K562 (cell line): ENCODE measurements around the gene PPP1R13L. TPM values are rescaled to one million over a fixed set of nuclear protein-coding genes. Genes with fewer than 3 reads are reported as not detected.

Source experiments
- ESRRA ChIP-seq: fragments of 450-650 bp; IDR thresholded peaks from 2 replicates; pipeline ENCODE4 v1.6.1; 2014; ENCODE audit warnings: low read depth, mild to moderate bottlenecking, moderate library complexity, borderline replicate concordance
- HES1 ChIP-seq: fragments of 450-650 bp; IDR thresholded peaks from 2 replicates; pipeline ENCODE4 v1.6.1; 2016; ENCODE audit warnings: low read depth, mild to moderate bottlenecking, moderate library complexity
- PHB ChIP-seq: fragments of 250-450 bp; sonication (Bioruptor Pico); IDR thresholded peaks from 2 replicates; pipeline ENCODE4 v1.5.0; 2021
- SMARCC2 ChIP-seq: fragments of 450-650 bp; IDR thresholded peaks from 2 replicates; pipeline ENCODE4 v1.6.1; 2017; ENCODE audit warnings: antibody characterized with exemption, moderate library complexity, mild to moderate bottlenecking, low read depth
- SREBF1 ChIP-seq: fragments of 150-350 bp; IDR thresholded peaks from 2 replicates; pipeline ENCODE4 v1.6.1; 2014; ENCODE audit warnings: antibody characterized with exemption, low read depth, low read length, borderline replicate concordance
- STAT5A ChIP-seq: IDR thresholded peaks from 2 replicates; pipeline ENCODE4 v1.6.1; 2012; ENCODE audit warnings: low read length, inconsistent platforms, borderline replicate concordance
- ZFP36 ChIP-seq: fragments of 150-350 bp; IDR thresholded peaks from 2 replicates; pipeline ENCODE4 v1.6.1; 2018; ENCODE audit warnings: low read length, low read depth; ENCODE audit not compliant: partially characterized antibody
- ZMIZ1 ChIP-seq, 2 experiments: fragments of 150-350 bp in 1 of 2; IDR thresholded peaks; 2 replicates each; pipeline ENCODE4 v1.6.1; 2012 to 2016; ENCODE audit warnings: low read depth in 2 of 2, low read length in 2 of 2, mild to moderate bottlenecking in 1 of 2, moderate library complexity in 1 of 2
- ZNF445 ChIP-seq: fragments of 250-450 bp; sonication (Bioruptor Pico); IDR thresholded peaks from 2 replicates; pipeline ENCODE4 v1.4.0; 2020; ENCODE audit warnings: low read depth, mild to moderate bottlenecking, moderate library complexity
- polyA plus RNA-seq, 8 experiments: library from polyadenylated mRNA; depleted of rRNA in 4 of 8; stranded (reverse) in 5 of 8; unstranded in 3 of 8; fragments of >200 nt; fragmentation: Nextera tagmentation in 2 of 8; fragmentation: Illumina TruSeq in 1 of 8; extraction: Ambion mirVana in 2 of 8; extraction: Trizol in 1 of 8; gene quantifications; 2 replicates each; pipeline versions ENCODE4 v1.2.1 to v1.2.3, GENCODE V29; 2011 to 2014; ENCODE audit warnings: inconsistent platforms in 1 of 8, missing spikeins in 1 of 8
- total RNA-seq, 7 experiments: library from RNA; depleted of rRNA in 6 of 7; stranded (reverse); fragments of >200 nt in 6 of 7; fragmentation: Illumina TruSeq in 2 of 7; extraction: Trizol in 2 of 7; gene quantifications; 2 replicates each; pipeline versions ENCODE4 v1.2.1 to v1.2.3, GENCODE V29; 2011 to 2021; ENCODE audit warnings: low replicate concordance in 1 of 7
- TF ChIP-seq, protein P1 (sequence below): sonication (generic); formaldehyde crosslinking; IDR thresholded peaks from 2 replicates; pipeline ENCODE4 v1.8.0; 2022; ENCODE audit warnings: missing genetic modification reagents, mild to moderate bottlenecking, borderline replicate concordance
- TF ChIP-seq, protein P2 (sequence below): fragments of 450-650 bp; IDR thresholded peaks from 2 replicates; pipeline ENCODE4 v1.6.1; 2017; ENCODE audit warnings: mild to moderate bottlenecking, moderate library complexity
- TF ChIP-seq, protein P3 (sequence below): fragments of 450-650 bp; IDR thresholded peaks from 2 replicates; pipeline ENCODE4 v1.6.1; 2017; ENCODE audit warnings: antibody characterized with exemption, mild to moderate bottlenecking

PPP1R13L gene
- total and polyA plus RNA-seq, 9 of the 15 experiments (the other 6 are each of a cell fraction or from before 2014, with no cell fraction given), result 0.32 to 6.7 (median 2.0) TPM

DNA sequence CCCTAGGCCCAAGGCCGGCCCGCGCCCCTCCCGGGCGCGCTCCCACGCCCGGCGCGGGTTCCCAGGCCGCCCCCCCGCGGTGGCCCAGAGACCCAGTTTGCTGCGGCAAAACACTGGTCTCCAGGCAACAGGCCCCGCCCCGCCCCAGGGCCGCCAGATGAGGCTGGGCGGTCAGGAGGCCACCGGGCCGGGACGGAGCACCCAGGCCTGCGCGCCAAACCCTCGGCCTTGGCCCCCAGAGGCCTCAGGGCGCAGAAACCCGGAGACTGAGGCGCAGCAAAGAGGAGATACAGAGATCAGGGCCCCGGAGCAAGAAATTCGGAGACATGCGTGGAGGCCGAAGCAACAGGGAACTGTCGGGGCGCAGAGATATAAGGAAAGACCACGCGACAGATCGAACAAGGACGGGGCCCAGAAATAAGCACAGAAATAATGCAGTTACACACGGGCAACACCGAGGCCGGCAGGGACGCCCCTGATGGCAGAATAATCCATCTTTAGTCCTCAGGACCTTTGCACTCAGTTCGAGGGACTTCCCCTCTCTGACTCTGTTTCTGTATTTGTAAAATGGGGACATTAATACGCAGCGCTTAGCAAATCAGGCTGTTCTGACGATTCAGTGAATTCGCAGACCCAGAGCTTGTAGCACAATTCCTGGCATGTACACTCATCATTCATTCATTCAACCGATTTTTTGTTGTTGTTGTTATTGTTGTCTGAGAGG, 39.6 kb upstream of the PPP1R13L start (continued):
- TF ChIP-seq, protein P1, sequence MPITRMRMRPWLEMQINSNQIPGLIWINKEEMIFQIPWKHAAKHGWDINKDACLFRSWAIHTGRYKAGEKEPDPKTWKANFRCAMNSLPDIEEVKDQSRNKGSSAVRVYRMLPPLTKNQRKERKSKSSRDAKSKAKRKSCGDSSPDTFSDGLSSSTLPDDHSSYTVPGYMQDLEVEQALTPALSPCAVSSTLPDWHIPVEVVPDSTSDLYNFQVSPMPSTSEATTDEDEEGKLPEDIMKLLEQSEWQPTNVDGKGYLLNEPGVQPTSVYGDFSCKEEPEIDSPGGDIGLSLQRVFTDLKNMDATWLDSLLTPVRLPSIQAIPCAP, result no peak
- TF ChIP-seq, protein P2, sequence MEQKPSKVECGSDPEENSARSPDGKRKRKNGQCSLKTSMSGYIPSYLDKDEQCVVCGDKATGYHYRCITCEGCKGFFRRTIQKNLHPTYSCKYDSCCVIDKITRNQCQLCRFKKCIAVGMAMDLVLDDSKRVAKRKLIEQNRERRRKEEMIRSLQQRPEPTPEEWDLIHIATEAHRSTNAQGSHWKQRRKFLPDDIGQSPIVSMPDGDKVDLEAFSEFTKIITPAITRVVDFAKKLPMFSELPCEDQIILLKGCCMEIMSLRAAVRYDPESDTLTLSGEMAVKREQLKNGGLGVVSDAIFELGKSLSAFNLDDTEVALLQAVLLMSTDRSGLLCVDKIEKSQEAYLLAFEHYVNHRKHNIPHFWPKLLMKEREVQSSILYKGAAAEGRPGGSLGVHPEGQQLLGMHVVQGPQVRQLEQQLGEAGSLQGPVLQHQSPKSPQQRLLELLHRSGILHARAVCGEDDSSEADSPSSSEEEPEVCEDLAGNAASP, result no peak
- TF ChIP-seq HES1 (no peak), STAT5A (no peak), PHB (CRISPR knock-in tag) (no peak), SREBF1 (no peak), ZFP36 (no peak), ESRRA (peak; percentile 10; the same call in 1 of the 2 replicates), ZNF445 (CRISPR knock-in tag) (no peak), SMARCC2 (0 out of 2 replicates have a peak, but pooled peaks have one; percentile 27), ZMIZ1 (IDR thresholded peaks at IDR 0.05; ENCODE audit: low read depth in 2 of 2, low read length in 2 of 2) (no peak)
- TF ChIP-seq, protein P3, sequence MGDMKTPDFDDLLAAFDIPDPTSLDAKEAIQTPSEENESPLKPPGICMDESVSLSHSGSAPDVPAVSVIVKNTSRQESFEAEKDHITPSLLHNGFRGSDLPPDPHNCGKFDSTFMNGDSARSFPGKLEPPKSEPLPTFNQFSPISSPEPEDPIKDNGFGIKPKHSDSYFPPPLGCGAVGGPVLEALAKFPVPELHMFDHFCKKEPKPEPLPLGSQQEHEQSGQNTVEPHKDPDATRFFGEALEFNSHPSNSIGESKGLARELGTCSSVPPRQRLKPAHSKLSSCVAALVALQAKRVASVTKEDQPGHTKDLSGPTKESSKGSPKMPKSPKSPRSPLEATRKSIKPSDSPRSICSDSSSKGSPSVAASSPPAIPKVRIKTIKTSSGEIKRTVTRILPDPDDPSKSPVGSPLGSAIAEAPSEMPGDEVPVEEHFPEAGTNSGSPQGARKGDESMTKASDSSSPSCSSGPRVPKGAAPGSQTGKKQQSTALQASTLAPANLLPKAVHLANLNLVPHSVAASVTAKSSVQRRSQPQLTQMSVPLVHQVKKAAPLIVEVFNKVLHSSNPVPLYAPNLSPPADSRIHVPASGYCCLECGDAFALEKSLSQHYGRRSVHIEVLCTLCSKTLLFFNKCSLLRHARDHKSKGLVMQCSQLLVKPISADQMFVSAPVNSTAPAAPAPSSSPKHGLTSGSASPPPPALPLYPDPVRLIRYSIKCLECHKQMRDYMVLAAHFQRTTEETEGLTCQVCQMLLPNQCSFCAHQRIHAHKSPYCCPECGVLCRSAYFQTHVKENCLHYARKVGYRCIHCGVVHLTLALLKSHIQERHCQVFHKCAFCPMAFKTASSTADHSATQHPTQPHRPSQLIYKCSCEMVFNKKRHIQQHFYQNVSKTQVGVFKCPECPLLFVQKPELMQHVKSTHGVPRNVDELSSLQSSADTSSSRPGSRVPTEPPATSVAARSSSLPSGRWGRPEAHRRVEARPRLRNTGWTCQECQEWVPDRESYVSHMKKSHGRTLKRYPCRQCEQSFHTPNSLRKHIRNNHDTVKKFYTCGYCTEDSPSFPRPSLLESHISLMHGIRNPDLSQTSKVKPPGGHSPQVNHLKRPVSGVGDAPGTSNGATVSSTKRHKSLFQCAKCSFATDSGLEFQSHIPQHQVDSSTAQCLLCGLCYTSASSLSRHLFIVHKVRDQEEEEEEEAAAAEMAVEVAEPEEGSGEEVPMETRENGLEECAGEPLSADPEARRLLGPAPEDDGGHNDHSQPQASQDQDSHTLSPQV, result peak; percentile 88
